H1 (cell line): ENCODE results near the gene ABCF3. TPM values are rescaled to one million over a fixed set of nuclear protein-coding genes. Genes with fewer than 3 reads are reported as not detected.
"Not testable (repeated sequence)": the region's sequence is repeated elsewhere in the genome, so short reads cannot be mapped to it uniquely, and the experiment has no call there.

ENCODE experiments used
- CTCF ChIA-PET: fragments of 300-600 bp; sonication (Branson Sonifier 250); formaldehyde crosslinking; loops from one replicate; lab custom pipeline; 2021; ENCODE audit not compliant: partially characterized antibody; lab: Charles Lee
- POLR2A ChIA-PET: fragments of 300-600 bp; sonication (Branson Sonifier 250); formaldehyde crosslinking; loops from one replicate; lab custom pipeline; 2021; ENCODE audit warnings: inconsistent platforms; ENCODE audit not compliant: partially characterized antibody; lab: Charles Lee
- DNase-seq, 2 experiments: peaks; one replicate each; pipeline versions ENCODE4 v3.0.0 to v3.0.0-alpha.2; 2010 to 2022; ENCODE audit warnings: low spot score in 2 of 2, low read depth in 1 of 2, mixed read lengths in 1 of 2
- FAIRE-seq: peaks from 2 replicates; lab custom pipeline; 2011; peaks lifted over from hg19 to GRCh38; lab: Jason Lieb, UNC
- H2AFZ ChIP-seq: 2 replicates; pipeline ENCODE4 v1.8.1; 2012; ENCODE audit warnings: low read length, inconsistent platforms
- H2AK5ac ChIP-seq: 2 replicates; pipeline ENCODE4 v1.6.1; 2013; ENCODE audit warnings: low read depth, low read length
- H2BK120ac ChIP-seq: replicated peaks from 2 replicates; pipeline ENCODE3; 2013; ENCODE audit warnings: low read depth, low read length, inconsistent platforms
- H2BK12ac ChIP-seq: 2 replicates; pipeline ENCODE4 v1.6.1; 2013; ENCODE audit warnings: low read depth, low read length
- H2BK15ac ChIP-seq: 2 replicates; pipeline ENCODE4 v1.6.1; 2013; ENCODE audit warnings: low read length
- H2BK20ac ChIP-seq: 2 replicates; pipeline ENCODE4 v1.6.1; 2013; ENCODE audit warnings: low read length
- H2BK5ac ChIP-seq: 2 replicates; pipeline ENCODE4 v1.6.1; 2013; ENCODE audit warnings: low read depth, low read length
- H3K14ac ChIP-seq: 2 replicates; pipeline ENCODE4 v1.6.1; 2013; ENCODE audit warnings: inconsistent platforms; ENCODE audit not compliant: insufficient read length
- H3K18ac ChIP-seq: 2 replicates; pipeline ENCODE4 v1.6.1; 2013; ENCODE audit warnings: low read length; ENCODE audit errors: extremely low read depth
- H3K23ac ChIP-seq: 2 replicates; pipeline ENCODE4 v1.6.1; 2013; ENCODE audit warnings: inconsistent platforms; ENCODE audit not compliant: insufficient read length
- H3K23me2 ChIP-seq: 2 replicates; pipeline ENCODE4 v1.6.1; 2013; ENCODE audit warnings: low read depth, low read length
- H3K27ac ChIP-seq: 2 replicates; pipeline ENCODE4 v1.6.1; 2011; ENCODE audit warnings: low read depth, low read length, inconsistent platforms
- H3K27me3 ChIP-seq, 4 experiments: replicated peaks in 1 of 4; 1 replicate in 1 of 4; 2 replicates in 3 of 4; pipeline versions ENCODE4 v1.6.1 to v1.8.1; 2011 to 2013; ENCODE audit warnings: low read length in 3 of 4, mild to moderate bottlenecking in 3 of 4, inconsistent platforms in 2 of 4, mixed read lengths in 2 of 4, moderate library complexity in 1 of 4; ENCODE audit not compliant: control insufficient read depth in 3 of 4, insufficient read depth in 3 of 4; ENCODE audit errors: extremely low read depth in 1 of 4
- H3K36me3 ChIP-seq, 4 experiments: 2 replicates each; pipeline versions ENCODE4 v1.6.1 to v1.8.1; 2011 to 2013; ENCODE audit warnings: mild to moderate bottlenecking in 4 of 4, low read length in 3 of 4, moderate library complexity in 2 of 4, control low read depth in 1 of 4, inconsistent platforms in 1 of 4; ENCODE audit not compliant: insufficient read depth in 4 of 4, control insufficient read depth in 2 of 4
- H3K4ac ChIP-seq: replicated peaks from 2 replicates; pipeline ENCODE3; 2013; ENCODE audit warnings: low read length, low read depth, mixed read lengths, inconsistent platforms; ENCODE audit not compliant: insufficient read length
- H3K4me1 ChIP-seq, 4 experiments: replicated peaks in 1 of 4; 1 replicate in 1 of 4; 2 replicates in 3 of 4; pipeline versions ENCODE4 v1.6.1 to v1.8.1; 2011 to 2013; ENCODE audit warnings: low read length in 3 of 4, inconsistent platforms in 2 of 4, mixed read lengths in 1 of 4; ENCODE audit not compliant: insufficient read depth in 4 of 4, control insufficient read depth in 3 of 4
- H3K4me2 ChIP-seq, 2 experiments: 2 replicates each; pipeline versions ENCODE4 v1.6.1 to v1.8.1; 2011 to 2013; ENCODE audit warnings: low read depth in 2 of 2, low read length in 2 of 2, control low read depth in 1 of 2, inconsistent platforms in 1 of 2, mild to moderate bottlenecking in 1 of 2; ENCODE audit not compliant: insufficient read depth in 1 of 2
- H3K4me3 ChIP-seq, 4 experiments: fragments of 200-600, 300-600 bp in 1 of 4; sonication (generic), shearing (Covaris generic), sonication (Bioruptor Twin) in 1 of 4; 2 replicates each; pipeline versions ENCODE4 v1.5.1 to v1.8.1; 2011 to 2016; ENCODE audit warnings: low read length in 4 of 4, low read depth in 3 of 4, control low read depth in 2 of 4, inconsistent platforms in 2 of 4, mild to moderate bottlenecking in 2 of 4, mixed read lengths in 1 of 4, moderate library complexity in 1 of 4; ENCODE audit not compliant: insufficient read depth in 2 of 4; ENCODE audit errors: extremely low read depth in 1 of 4
- H3K56ac ChIP-seq: replicated peaks from 2 replicates; pipeline ENCODE3; 2013; ENCODE audit warnings: low read depth, mild to moderate bottlenecking, mixed read lengths, low read length, inconsistent platforms; ENCODE audit not compliant: insufficient read length
- H3K79me1 ChIP-seq: 2 replicates; pipeline ENCODE4 v1.6.1; 2013; ENCODE audit warnings: low read depth, low read length, control low read depth
- H3K79me2 ChIP-seq, 2 experiments: 2 replicates each; pipeline versions ENCODE4 v1.6.1 to v1.8.1; 2012 to 2013; ENCODE audit warnings: low read length in 2 of 2, mild to moderate bottlenecking in 2 of 2, inconsistent platforms in 1 of 2; ENCODE audit not compliant: insufficient read depth in 2 of 2, control insufficient read depth in 1 of 2
- H3K9ac ChIP-seq, 4 experiments: replicated peaks in 1 of 4; 1 replicate in 1 of 4; 2 replicates in 3 of 4; pipeline versions ENCODE4 v1.6.1 to v1.8.1; 2011 to 2013; ENCODE audit warnings: low read depth in 3 of 4, low read length in 3 of 4, control low read depth in 2 of 4, mild to moderate bottlenecking in 2 of 4, moderate library complexity in 2 of 4, inconsistent platforms in 1 of 4; ENCODE audit errors: extremely low read depth in 1 of 4
- H3K9me3 ChIP-seq, 2 experiments: 2 replicates each; pipeline versions ENCODE4 v1.6.1 to v1.8.1; 2012 to 2013; ENCODE audit warnings: mild to moderate bottlenecking in 2 of 2, moderate library complexity in 2 of 2, control low read depth in 1 of 2, inconsistent platforms in 1 of 2, low read depth in 1 of 2, low read length in 1 of 2, mixed read lengths in 1 of 2; ENCODE audit not compliant: insufficient read depth in 2 of 2
- H4K20me1 ChIP-seq, 2 experiments: replicated peaks in 1 of 2; 2 replicates each; pipeline versions ENCODE3 to v1.8.1; 2011 to 2013; ENCODE audit warnings: inconsistent platforms in 2 of 2, low read length in 2 of 2, mild to moderate bottlenecking in 1 of 2; ENCODE audit not compliant: insufficient read depth in 2 of 2, control insufficient read depth in 1 of 2
- H4K5ac ChIP-seq: 2 replicates; pipeline ENCODE4 v1.6.1; 2013; ENCODE audit warnings: low read length, low read depth, mixed read lengths, inconsistent platforms; ENCODE audit not compliant: insufficient read length
- H4K8ac ChIP-seq: 2 replicates; pipeline ENCODE4 v1.8.0; 2013; ENCODE audit warnings: mild to moderate bottlenecking, moderate library complexity, low read length, inconsistent platforms; ENCODE audit not compliant: insufficient read depth; ENCODE audit errors: extremely low read depth
- H4K91ac ChIP-seq: replicated peaks from 2 replicates; pipeline ENCODE3; 2013; ENCODE audit warnings: low read length, mixed read lengths, inconsistent platforms; ENCODE audit not compliant: insufficient read length
- RAD21 ChIP-seq, 2 experiments: IDR thresholded peaks in 1 of 2; conservative IDR thresholded peaks in 1 of 2; 2 replicates each; pipeline ENCODE4 v1.6.1; 2011; ENCODE audit warnings: low read depth in 2 of 2, low read length in 2 of 2, improper control_type of control experiment in 1 of 2, inconsistent platforms in 1 of 2, mild to moderate bottlenecking in 1 of 2, moderate library complexity in 1 of 2
- WGBS, 2 experiments: shearing (Covaris generic) in 1 of 2; methylation state at CpG; one replicate each; pipeline versions ENCODE4 v1.1.6 to v1.1.7; 2013 to 2015; ENCODE audit warnings: low lambda C conversion rate in 2 of 2, mixed read lengths in 2 of 2, inconsistent platforms in 1 of 2, low coverage in 1 of 2, missing lambda C conversion rate in 1 of 2; ENCODE audit not compliant: insufficient replicate concordance in 2 of 2, insufficient coverage in 1 of 2, insufficient read length in 1 of 2; ENCODE audit errors: extremely low coverage in 1 of 2, missing lambda C conversion rate in 1 of 2; 5-methylcytosine and 5-hydroxymethylcytosine counted together
- polyA plus RNA-seq, 7 experiments: library from polyadenylated mRNA; depleted of rRNA in 3 of 7; stranded (reverse) in 5 of 7; unstranded in 2 of 7; fragments of >200 nt in 5 of 7; fragments of 200-250 nt in 2 of 7; gene quantifications; 1 replicate in 5 of 7; 2 replicates in 1 of 7; 4 replicates in 1 of 7; pipeline versions ENCODE4 v1.2.1 to v1.2.3, GENCODE V29; 2011 to 2013; ENCODE audit warnings: missing spikeins in 2 of 7, mixed read lengths in 2 of 7
- total RNA-seq: library from RNA; stranded (reverse); fragmentation: NEBNext Ultra II Directional; extraction: Animal tissue kit (Norgen Biotek cat#: 25700); gene quantifications from 2 replicates; pipeline ENCODE4 v1.2.1, GENCODE V29; 2021
- TF ChIP-seq, protein P1 (sequence below), 3 experiments: IDR thresholded peaks; 1 replicate in 2 of 3; 2 replicates in 1 of 3; pipeline versions ENCODE4 v1.5.1 to v1.6.1; 2011; ENCODE audit warnings: low read length in 3 of 3, mild to moderate bottlenecking in 3 of 3, inconsistent platforms in 2 of 3, low read depth in 1 of 3, moderate library complexity in 1 of 3; ENCODE audit not compliant: insufficient read depth in 1 of 3; ENCODE audit errors: control extremely low read depth in 1 of 3

Gene ABCF3
- total and polyA plus RNA-seq, 2 of the 8 experiments (the other 6 are each of a cell fraction or from before 2014, with no cell fraction given), result 51.6 to 57.8 TPM

DNA sequence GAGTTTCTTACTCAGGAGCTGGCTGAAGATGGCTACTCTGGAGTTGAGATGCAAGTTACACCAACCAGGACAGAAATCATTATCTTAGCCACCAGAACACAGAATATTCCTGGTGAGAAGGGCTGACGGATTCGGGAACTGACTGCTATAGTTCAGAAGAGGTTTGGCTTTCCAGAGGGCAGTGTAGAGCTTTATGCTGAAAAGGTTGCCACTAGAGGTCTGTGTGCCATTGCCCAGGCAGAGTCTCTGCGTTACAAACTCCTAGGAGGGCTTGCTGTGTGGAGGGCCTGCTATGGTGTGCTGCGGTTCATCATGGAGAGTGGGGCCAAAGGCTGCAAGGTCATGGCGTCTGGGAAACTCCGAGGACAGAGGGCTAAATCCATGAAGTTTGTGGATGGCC lies 36.2 kb upstream of the ABCF3 start:
- not testable (repeated sequence) for H2BK15ac ChIP-seq, H3K23me2 ChIP-seq, H4K91ac ChIP-seq, H2BK5ac ChIP-seq, H3K79me2 ChIP-seq, H4K20me1 ChIP-seq, H3K27me3 ChIP-seq, H3K4me3 ChIP-seq, H2BK20ac ChIP-seq, H3K4me1 ChIP-seq, H3K23ac ChIP-seq, H3K36me3 ChIP-seq, H4K5ac ChIP-seq, H4K8ac ChIP-seq, H2AFZ ChIP-seq, H3K4me2 ChIP-seq, H3K79me1 ChIP-seq, H2AK5ac ChIP-seq, H3K4ac ChIP-seq, H3K27ac ChIP-seq, H2BK120ac ChIP-seq, FAIRE-seq, H3K9ac ChIP-seq, H3K9me3 ChIP-seq, H3K18ac ChIP-seq, H2BK12ac ChIP-seq, H3K14ac ChIP-seq, DNase-seq, H3K56ac ChIP-seq
- ChIA-PET POLR2A (interaction anchor here (1.0 to 1.5 kb wide), 4 partner anchors 15 to 36 kb away, joined by 3 to 6 read pairs (median 4); partner anchors contain the start of genes ABCF3, AP2M1 and EIF2B5), CTCF (interaction anchor here (0.6 to 2.0 kb wide), 8 partner anchors 23 to 874 kb away, joined by 3 to 7 read pairs (median 4); partner anchors contain the start of gene ABCF3)
- WGBS, 2 experiments, result 81% methylated on average over 6 of the region's 6 CpGs; no CpG with 5 or more reads in 1 of the 2 experiments
- peak; percentile 11 to 29; a peak in 2 of 4 replicates for TF ChIP-seq RAD21 (IDR thresholded peaks at IDR 0.05 in 1 of 2, conservative IDR thresholded peaks at IDR 0.05 in 1 of 2; ENCODE audit: low read depth in 2 of 2, low read length in 2 of 2)
- TF ChIP-seq, protein P1, sequence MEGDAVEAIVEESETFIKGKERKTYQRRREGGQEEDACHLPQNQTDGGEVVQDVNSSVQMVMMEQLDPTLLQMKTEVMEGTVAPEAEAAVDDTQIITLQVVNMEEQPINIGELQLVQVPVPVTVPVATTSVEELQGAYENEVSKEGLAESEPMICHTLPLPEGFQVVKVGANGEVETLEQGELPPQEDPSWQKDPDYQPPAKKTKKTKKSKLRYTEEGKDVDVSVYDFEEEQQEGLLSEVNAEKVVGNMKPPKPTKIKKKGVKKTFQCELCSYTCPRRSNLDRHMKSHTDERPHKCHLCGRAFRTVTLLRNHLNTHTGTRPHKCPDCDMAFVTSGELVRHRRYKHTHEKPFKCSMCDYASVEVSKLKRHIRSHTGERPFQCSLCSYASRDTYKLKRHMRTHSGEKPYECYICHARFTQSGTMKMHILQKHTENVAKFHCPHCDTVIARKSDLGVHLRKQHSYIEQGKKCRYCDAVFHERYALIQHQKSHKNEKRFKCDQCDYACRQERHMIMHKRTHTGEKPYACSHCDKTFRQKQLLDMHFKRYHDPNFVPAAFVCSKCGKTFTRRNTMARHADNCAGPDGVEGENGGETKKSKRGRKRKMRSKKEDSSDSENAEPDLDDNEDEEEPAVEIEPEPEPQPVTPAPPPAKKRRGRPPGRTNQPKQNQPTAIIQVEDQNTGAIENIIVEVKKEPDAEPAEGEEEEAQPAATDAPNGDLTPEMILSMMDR (IDR thresholded peaks at IDR 0.05; ENCODE audit: control extremely low read depth in 1 of 3, insufficient read depth in 1 of 3, low read depth in 1 of 3, low read length in 3 of 3), result peak in 2 of 3 experiments; percentile 44 to 63; a peak in 3 of 4 replicates
